GM18858 (cell line): ENCODE measurements around the gene ZNF503.

ENCODE experiments used
- ATAC-seq: cut with Tn5 transposase; IDR thresholded peaks from one replicate; pipeline ENCODE4 v1.9.1; 2021; ENCODE audit not compliant: unreplicated experiment

ZNF503 gene

GRCh38 chr10:75356484-75356883 lies 45.1 kb downstream of the ZNF503 start:
- ATAC-seq: no peak

- no peak for ATAC-seq
Measured at GRCh38 chr10:75355706-75356105, 45.9 kb downstream of the ZNF503 start.

- no peak for ATAC-seq
Measured at GRCh38 chr10:75353183-75353582, 48.4 kb downstream of the ZNF503 start.

DNA sequence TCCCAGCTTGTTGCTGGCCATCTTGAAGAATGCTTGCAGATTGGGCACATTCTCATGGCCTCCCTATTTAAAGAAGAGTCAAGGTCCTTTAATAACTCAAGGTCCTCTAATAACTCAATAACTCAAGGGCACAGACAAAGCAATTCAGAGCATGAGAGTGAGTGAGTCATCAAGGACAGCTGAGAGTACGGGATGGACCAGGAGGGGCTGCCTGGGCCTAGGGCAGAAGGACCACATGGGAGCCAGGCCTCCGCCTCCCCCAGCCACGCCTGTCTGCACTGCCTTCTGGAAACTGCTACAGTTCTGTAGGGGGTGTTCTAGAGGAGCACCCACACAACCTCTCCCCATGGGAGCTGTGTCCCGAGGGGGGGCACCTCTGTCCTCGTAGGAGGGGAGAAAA lies 48.9 kb downstream of the ZNF503 start:
- ATAC-seq: no peak

DNA sequence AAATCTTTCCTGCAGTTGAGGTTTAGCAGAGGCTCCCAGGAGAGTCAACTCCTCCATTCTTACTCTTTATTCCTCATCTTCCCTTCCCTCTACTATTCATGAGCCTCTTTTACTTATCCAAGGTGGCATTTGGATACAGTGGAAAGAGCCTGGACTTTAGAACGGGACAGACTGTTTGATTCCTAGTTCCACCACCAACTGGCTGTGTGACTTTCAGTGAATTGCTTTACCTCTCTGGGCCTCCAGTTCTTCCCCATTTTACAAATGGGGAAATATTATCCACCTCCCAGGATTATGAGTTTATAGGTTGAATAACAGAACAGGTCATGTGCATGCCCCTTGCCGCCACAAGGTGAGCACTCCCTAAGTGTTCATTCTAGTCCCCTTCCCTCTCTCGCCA lies 49.9 kb downstream of the ZNF503 start:
- ATAC-seq: no peak

DNA sequence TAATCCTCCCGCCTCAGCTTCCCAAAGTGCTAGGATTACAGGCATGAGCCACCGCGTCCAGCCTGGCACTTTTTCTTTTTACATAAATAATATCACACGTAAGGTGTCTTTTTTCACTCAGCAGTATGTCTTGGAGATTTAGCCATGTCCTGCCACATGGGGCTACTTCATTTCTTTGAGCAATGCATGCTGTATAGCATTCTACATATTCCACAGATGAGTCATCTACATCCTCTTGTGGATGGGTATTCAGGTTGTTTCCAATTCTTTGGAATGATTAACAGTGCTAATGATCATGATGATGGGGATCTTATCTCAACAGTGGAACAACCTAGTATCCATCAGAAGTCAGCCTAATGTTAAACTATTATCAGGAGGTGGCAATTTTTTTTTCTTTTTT lies 50.8 kb downstream of the ZNF503 start:
- ATAC-seq: no peak
